Stimulated activated CD4-positive, alpha-beta T cell treated with anti-CD3 and anti-CD28 coated beads, TNF-alpha, amount 100 ng/mL, for 1 hour (primary cell): ENCODE measurements around the gene TMEM61.
A peak's percentile ranks its signal among the peaks of the same experiment; 100 is the strongest.

ENCODE experiments used
- DNase-seq, 3 donors: peaks; one replicate each; pipeline ENCODE4 v3.0.0-alpha.2; 2020; ENCODE audit warnings: low read depth in 3 of 3, low spot score in 1 of 3

The TMEM61 gene

GRCh38 chr1:54984131-54984842 lies 3.9 kb downstream of the TMEM61 start:
- no peak for DNase-seq

GRCh38 chr1:54985556-54985955 lies 5.1 kb downstream of the TMEM61 start:
- DNase-seq, result no peak

- DNase-seq, result no peak
Measured at GRCh38 chr1:54986025-54986424, 5.6 kb downstream of the TMEM61 start.

- no peak for DNase-seq
Measured at GRCh38 chr1:54986533-54986932, 6.1 kb downstream of the TMEM61 start.

- no peak for DNase-seq
Measured at GRCh38 chr1:54987427-54987826, 7.0 kb downstream of the TMEM61 start.

GRCh38 chr1:54987919-54988705 lies 7.7 kb downstream of the TMEM61 start:
- no peak for DNase-seq

- no peak for DNase-seq
Measured at GRCh38 chr1:54988975-54989374, 8.5 kb downstream of the TMEM61 start.

- no peak for DNase-seq
Measured at GRCh38 chr1:54989473-54989872, 9.0 kb downstream of the TMEM61 start.

GRCh38 chr1:54989968-54990810 lies 9.8 kb downstream of the TMEM61 start:
- DNase-seq, result no peak

GRCh38 chr1:54990916-54991315 lies 10.5 kb downstream of the TMEM61 start:
- no peak for DNase-seq

GRCh38 chr1:54991939-54992338 lies 11.5 kb downstream of the TMEM61 start:
- no peak for DNase-seq

- DNase-seq, result no peak
Measured at GRCh38 chr1:54993140-54993539, 12.7 kb downstream of the TMEM61 start.

GRCh38 chr1:54994355-54994990 lies 14.0 kb downstream of the TMEM61 start:
- no peak for DNase-seq

- DNase-seq, result no peak
Measured at GRCh38 chr1:54995013-54995760, 14.8 kb downstream of the TMEM61 start.

GRCh38 chr1:54995835-54996234 lies 15.4 kb downstream of the TMEM61 start:
- DNase-seq, result no peak

- DNase-seq, result peak; percentile 27 to 67 (median 47)
Measured at GRCh38 chr1:54996359-54996868, 16.0 kb downstream of the TMEM61 start.

- no peak for DNase-seq
Measured at GRCh38 chr1:54996869-54997710, 16.7 kb downstream of the TMEM61 start.

GRCh38 chr1:54997711-54997986 lies 17.2 kb downstream of the TMEM61 start:
- DNase-seq, result no peak

GRCh38 chr1:54998100-54998499 lies 17.7 kb downstream of the TMEM61 start:
- DNase-seq, result no peak

- DNase-seq, result no peak
Measured at GRCh38 chr1:54998677-54999076, 18.2 kb downstream of the TMEM61 start, which contains the start of gene BSND. BSND (plus strand) TSS chr1:54998933; CDS start chr1:54999187, 254 bp downstream.
